ENCODE results near the gene BRMS1L.
A peak's percentile ranks its signal among the peaks of the same experiment; 100 is the strongest.

Gene BRMS1L

GRCh38 chr14:35865611-35866324, 39.6 kb downstream of the BRMS1L start:
- DNase-seq (ENCODE audit: low read depth in 2 of 2) = no peak

- no peak for DNase-seq (ENCODE audit: low read depth in 2 of 2)
Observed at GRCh38 chr14:35866595-35867279, 40.6 kb downstream of the BRMS1L start.

DNA sequence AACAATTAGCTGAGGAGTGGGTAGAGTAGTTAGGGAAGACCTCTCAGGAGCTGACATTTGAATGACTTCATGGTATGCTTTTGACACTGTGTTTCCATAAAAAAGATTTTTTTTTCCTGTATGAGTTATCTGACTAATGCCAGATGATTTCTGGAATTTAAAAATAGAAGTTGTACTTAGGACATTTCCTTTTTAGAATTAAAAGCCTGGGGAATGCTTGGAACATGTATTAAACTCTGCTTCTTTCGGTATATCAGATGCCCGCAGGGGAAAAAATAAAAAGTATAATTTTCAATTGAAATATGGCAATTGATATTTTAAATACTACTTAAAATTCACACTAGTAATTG, 41.1 kb downstream of the BRMS1L start:
- no peak for DNase-seq (ENCODE audit: low read depth in 2 of 2)

DNA sequence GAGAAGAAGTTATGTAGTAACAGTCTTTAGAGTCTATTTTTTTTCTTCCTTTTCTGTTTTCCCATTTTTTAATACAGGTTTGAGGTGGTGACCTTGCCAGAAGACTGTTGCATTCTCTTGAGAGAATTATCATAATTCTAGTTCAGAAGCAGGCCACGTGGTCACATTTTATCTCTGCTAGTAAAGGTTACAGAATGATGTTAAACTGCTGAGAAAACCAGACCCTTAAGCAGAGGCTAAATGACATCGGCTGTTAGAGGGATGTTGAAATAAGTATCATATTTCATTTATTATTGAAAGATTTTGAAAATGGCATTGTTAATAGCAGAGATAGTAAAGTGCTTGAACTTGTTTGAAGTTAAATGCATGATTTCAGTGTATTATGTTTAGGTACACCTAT, 49.2 kb downstream of the BRMS1L start:
- no peak for DNase-seq (ENCODE audit: low read depth in 2 of 2)

DNA sequence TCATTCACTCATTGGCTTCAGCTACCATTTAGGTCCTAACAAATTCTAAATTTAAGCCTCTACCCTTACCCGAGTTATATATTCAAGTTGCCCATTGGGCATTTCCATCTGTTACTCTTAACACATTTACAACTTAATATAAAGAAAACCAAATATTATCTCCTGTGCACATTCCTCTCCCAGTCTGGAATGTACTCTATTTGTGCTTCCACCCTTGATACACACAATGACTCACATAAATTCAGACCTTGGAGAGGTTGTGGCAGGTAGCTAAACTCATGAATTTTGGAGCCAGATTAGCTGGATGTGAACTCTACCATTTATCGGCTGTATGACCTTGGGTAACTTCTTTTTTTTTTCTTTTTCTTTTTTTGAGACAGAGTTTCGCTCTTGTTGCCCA, 51.1 kb downstream of the BRMS1L start:
- no peak for DNase-seq (ENCODE audit: low read depth in 2 of 2)

- DNase-seq (ENCODE audit: low read depth in 2 of 2) = no peak
Observed at GRCh38 chr14:35878272-35879150, 52.4 kb downstream of the BRMS1L start.

- DNase-seq (ENCODE audit: low read depth in 2 of 2) = no peak
Observed at GRCh38 chr14:35879151-35879648, 53.1 kb downstream of the BRMS1L start.

DNA sequence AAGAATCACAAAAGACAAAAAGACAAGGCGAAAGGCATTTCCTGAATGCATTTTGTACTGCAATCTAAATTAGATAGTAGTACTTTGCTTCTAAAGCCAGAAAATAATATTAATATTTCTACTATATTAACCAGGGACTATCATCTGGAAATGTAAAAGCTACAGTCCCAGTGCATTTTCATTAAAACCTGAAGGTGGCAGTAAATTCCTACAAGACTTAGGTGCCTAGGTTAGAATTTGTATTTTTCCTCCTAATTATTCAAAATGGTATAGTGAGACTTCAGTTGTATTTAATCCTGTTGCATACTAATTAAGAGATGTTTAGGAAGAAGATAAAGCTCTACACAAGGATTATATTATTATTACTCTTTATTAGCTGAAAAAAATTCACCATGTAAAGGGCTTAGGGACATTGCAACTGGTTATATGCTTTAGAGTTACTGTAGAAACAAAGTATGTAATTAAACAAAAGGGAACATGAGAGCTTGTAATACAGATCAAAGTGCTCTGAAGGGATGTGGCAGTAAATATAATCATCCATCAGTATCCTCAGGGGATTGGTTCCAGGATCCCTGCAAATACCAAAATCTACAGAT, 53.6 kb downstream of the BRMS1L start:
- no peak for DNase-seq (ENCODE audit: low read depth in 2 of 2)

DNA sequence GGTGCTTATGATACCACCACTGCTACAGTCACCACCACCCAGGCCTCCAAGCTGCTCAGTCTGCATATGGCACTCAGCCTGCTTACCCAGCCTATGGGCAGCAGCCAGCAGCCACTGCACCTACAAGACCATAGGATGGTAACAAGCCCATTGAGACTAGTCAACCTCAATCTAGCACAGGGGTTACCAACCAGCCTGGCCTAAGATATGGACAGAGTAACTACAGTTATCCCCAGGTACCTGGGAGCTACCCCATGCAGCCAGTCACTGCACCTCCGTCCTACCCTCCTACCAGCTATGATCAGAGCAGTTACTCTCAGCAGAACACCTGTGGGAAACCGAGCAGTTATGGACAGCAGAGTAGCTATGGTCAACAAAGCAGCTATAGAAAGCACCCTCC, 55.1 kb downstream of the BRMS1L start:
- DNase-seq (ENCODE audit: low read depth in 2 of 2) = no peak

GRCh38 chr14:35883677-35884293, 57.6 kb downstream of the BRMS1L start:
- peak; percentile 2 to 5 for DNase-seq (ENCODE audit: low read depth in 2 of 2)

- no peak for DNase-seq (ENCODE audit: low read depth in 2 of 2)
Observed at GRCh38 chr14:35890308-35890707, 64.2 kb downstream of the BRMS1L start.

DNA sequence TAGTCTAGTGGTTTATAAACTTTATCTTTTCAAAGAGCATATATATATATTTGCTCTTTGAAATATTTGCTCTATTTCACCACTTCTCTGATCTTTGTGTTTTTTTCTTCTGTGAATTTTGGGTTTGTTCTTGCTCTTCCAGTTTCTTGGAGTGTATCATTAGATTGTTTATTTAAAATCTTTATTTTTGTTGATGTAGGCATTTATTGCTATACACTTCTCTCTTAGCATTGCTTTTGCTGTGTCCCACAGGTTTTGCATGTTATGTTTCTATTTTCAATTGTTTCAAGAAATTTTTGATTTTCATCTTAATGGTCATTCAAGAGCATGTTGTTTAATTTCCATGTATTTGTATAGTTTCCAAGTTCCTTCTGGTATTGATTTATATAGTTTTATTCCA, 69.1 kb downstream of the BRMS1L start:
- no peak for DNase-seq (ENCODE audit: low read depth in 2 of 2)

DNA sequence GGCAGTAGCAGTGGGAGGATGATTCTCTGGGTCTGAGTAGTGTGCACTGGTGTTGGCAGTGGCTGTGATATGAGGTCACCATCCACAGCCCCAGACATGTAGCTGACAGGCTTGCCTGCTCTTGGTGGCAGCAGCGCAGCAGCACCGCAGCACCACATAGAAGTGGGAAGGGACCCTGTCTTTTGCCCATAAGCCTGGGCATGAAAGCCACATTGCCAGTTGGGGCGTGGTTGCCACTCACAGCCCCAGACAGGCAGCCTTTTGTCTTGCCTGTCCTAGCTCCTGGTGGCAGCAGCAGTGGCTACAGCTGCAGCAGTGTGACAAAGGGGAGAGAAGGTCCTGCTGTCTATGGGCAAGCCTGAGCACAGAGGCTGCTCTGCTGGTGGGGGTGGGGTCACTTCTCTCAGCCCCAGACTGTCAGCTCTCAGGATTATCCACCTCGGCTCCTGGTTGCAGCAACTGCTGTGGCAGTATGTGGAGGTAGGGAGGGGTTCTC, 71.5 kb downstream of the BRMS1L start:
- no peak for DNase-seq (ENCODE audit: low read depth in 2 of 2)

DNA sequence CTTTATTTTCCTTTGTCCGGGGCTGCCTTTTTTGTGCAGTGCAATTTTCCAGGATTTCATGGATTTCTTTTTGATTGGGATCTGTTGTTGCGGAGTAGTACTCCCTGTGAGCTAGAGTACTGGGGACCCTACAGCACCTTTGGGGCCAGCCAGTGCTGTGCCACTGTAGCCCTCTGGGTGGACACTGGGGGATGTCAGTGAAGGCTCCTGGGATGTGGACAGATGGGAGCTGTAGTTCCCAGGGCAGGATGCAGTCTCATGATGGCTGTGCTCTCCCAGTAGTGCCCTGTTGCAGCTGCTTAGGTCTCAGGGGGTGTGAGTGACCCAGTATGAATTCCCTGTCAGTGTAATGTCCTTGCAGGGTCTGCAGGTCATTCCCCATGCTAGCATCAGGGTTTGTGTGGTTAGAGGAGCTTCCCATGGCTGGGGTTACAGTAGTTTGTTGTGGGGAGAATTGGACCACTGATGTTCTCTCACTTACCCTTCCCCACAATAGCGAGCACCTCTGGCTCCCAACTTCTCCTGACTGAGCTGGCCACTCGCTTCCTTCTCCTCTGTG, 72.2 kb downstream of the BRMS1L start:
- DNase-seq (ENCODE audit: low read depth in 2 of 2) = no peak

- DNase-seq (ENCODE audit: low read depth in 2 of 2) = no peak
Observed at GRCh38 chr14:35900741-35901140, 74.6 kb downstream of the BRMS1L start.

DNA sequence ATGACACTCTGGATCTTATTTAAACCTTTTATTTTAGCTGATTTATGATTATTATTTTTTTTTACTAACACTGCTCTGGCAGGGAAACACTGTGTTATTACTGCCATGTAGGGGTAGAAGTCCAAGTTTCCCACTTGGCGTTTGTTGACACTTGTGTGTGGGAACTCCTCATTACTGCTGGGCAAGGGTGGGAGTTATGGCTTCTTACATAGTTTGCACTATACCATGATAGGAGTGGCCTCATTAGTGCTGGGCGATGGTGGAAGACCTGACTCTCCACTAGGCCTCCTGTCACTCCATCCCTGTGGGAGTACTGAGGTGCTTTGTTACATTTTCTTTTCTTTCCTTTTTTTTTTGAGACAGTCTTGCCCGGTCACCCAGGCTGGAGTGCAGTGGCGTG, 83.5 kb downstream of the BRMS1L start:
- no peak for DNase-seq (ENCODE audit: low read depth in 2 of 2)

- DNase-seq (ENCODE audit: low read depth in 2 of 2) = no peak
Observed at GRCh38 chr14:35910191-35910590, 84.1 kb downstream of the BRMS1L start.

DNA sequence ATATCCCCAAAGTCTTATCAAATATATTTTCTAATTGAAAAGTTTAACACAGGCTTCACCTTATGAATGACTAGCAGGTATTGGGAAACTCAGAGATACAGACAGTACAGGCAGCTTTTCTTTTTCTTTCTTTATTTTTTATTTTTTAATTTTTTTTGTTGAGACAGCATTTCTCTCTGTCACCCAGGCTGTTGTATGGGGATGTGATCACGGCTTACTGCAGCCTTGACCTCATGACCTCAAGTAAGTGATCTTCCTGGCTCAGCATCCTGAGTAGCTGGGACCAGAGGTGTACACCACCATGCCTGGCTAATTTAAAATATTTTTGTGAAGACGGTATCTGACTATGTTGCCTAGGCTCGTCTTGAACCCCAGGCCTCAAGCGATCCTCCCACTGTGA, 85.0 kb downstream of the BRMS1L start:
- DNase-seq (ENCODE audit: low read depth in 2 of 2) = no peak

- DNase-seq (ENCODE audit: low read depth in 2 of 2) = no peak
Observed at GRCh38 chr14:35915185-35915584, 89.0 kb downstream of the BRMS1L start.

DNA sequence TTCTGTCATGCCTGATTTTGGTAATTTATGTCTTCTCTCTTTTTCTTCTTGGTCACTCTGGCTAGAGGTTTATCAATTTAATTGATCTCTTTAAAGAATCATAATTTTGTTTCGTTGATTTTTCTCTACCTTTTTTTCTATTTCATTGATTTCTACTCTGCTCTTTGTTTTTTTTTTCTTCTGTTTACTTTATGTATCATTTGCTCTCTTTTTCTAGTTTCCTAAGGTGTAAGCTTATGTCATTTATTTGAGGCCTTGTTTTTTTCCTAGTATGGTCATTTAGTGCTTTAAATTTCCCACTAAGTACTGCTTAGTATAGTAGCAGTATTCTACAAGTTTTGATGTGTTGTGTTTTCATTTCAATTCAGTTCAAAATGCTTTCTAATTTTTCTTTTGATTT, 89.6 kb downstream of the BRMS1L start:
- no peak for DNase-seq (ENCODE audit: low read depth in 2 of 2)

Measured in stimulated activated CD4-positive, alpha-beta T cell treated with anti-CD3 and anti-CD28 coated beads, Interleukin-4, amount 100 ng/mL, for 48 hours (primary cell).